ENCODE measurements around the gene FAM25G.
"Not testable (repeated sequence)": the region's sequence is repeated elsewhere in the genome, so short reads cannot be mapped to it uniquely, and the experiment has no call there.

- TF ChIP-seq CTCF, POLR2A (IDR thresholded peaks at IDR 0.05): not testable (repeated sequence)
These were observed 32.0 kb upstream of the FAM25G start, which contains the start of gene AGAP9 for GRCh38 chr10:47523475-47523874.
